Measurements from ENCODE around the gene PHF21A. TPM values are rescaled to one million over a fixed set of nuclear protein-coding genes. Genes with fewer than 3 reads are reported as not detected.
A peak's percentile ranks its signal among the peaks of the same experiment; 100 is the strongest.

The PHF21A gene
- polyA plus RNA-seq, 3 donors = 6.2 to 95.2 (median 14.0) TPM

- Histone ChIP-seq H3K9me3 (replicated peaks in 1 of 2; ENCODE audit: control insufficient read depth in 1 of 2, insufficient read depth in 1 of 2, low read length in 2 of 2) (no peaks in the 10 kb centered on the region), H3K4me2 (replicated peaks; ENCODE audit: extremely low read depth, low read length, poor library complexity, severe bottlenecking) (no peak overlapping the region), H3K4me1 (ENCODE audit: control insufficient read depth in 1 of 2, insufficient read depth in 2 of 2, low read length in 2 of 2) (peaks cover 75 to 76% of the 10 kb centered on the region in 2 donors), H3K27me3 (ENCODE audit: control insufficient read depth in 2 of 2, insufficient read depth in 2 of 2, low read length in 2 of 2) (no peaks in the 10 kb centered on the region), H3K27ac (ENCODE audit: low read depth in 1 of 2, low read length in 2 of 2) (peak overlapping the region; percentile 39 to 50), H3K36me3 (replicated peaks in 1 of 2; ENCODE audit: control insufficient read depth in 1 of 2, insufficient read depth in 2 of 2, low read length in 2 of 2) (peaks cover 30 to 48% of the 10 kb centered on the region in 2 donors), H3K79me2 (ENCODE audit: insufficient read depth, low read length) (peaks cover 38% of the 10 kb centered on the region), H4K20me1 (ENCODE audit: insufficient read depth, low read length) (peaks cover 63% of the 10 kb centered on the region), H3K9ac (ENCODE audit: insufficient read depth, low read length, poor library complexity, severe bottlenecking) (peak overlapping the region; percentile 42), H3K4me3 (replicated peaks in 1 of 3; ENCODE audit: low read depth in 2 of 3, low read length in 3 of 3) (no peak overlapping the region), H2AFZ (ENCODE audit: insufficient read depth, low read depth, low read length, poor library complexity, severe bottlenecking) (no peak overlapping the region)
- no peak for TF ChIP-seq CTCF (IDR thresholded peaks at IDR 0.05)
- no peaks in the 10 kb centered on the region for H3K27me3 Mint-ChIP-seq (ENCODE audit: low read depth in 3 of 3)
- intact Hi-C loops (cut with micrococcal nuclease) = no loop called here
- no peaks in the 10 kb centered on the region for H3K9me3 Mint-ChIP-seq
- WGBS (ENCODE audit: insufficient coverage) = 100% methylated on average over 3 of the region's 10 CpGs
- H3K4me3 Mint-ChIP-seq = peak overlapping the region; percentile 35 to 37
- DNase-seq = peak in 1 of 3 donors; percentile 3
- H3K4me1 Mint-ChIP-seq = peaks cover 82% of the 10 kb centered on the region
- peaks cover 39 to 64% of the 10 kb centered on the region in 2 donors for H3K36me3 Mint-ChIP-seq
- peak overlapping the region; percentile 57 to 80 (median 66) for H3K27ac Mint-ChIP-seq
These were observed 189.5 kb downstream of the PHF21A start for GRCh38 chr11:45931739-45932138.

- no peaks in the 10 kb centered on the region for H3K9me3 ChIP-seq (replicated peaks in 1 of 2; ENCODE audit: control insufficient read depth in 1 of 2, insufficient read depth in 1 of 2, low read length in 2 of 2)
- intact Hi-C loops (cut with micrococcal nuclease) = no loop called here
- no peak overlapping the region for H3K4me3 ChIP-seq (replicated peaks in 1 of 3; ENCODE audit: low read depth in 2 of 3, low read length in 3 of 3)
- H3K4me2 ChIP-seq (replicated peaks; ENCODE audit: extremely low read depth, low read length, poor library complexity, severe bottlenecking) = no peak overlapping the region
- peaks cover 68 to 69% of the 10 kb centered on the region in 2 donors for H3K4me1 ChIP-seq (ENCODE audit: control insufficient read depth in 1 of 2, insufficient read depth in 2 of 2, low read length in 2 of 2)
- H3K79me2 ChIP-seq (ENCODE audit: insufficient read depth, low read length) = peaks cover 38% of the 10 kb centered on the region
- H2AFZ ChIP-seq (ENCODE audit: insufficient read depth, low read depth, low read length, poor library complexity, severe bottlenecking) = no peak overlapping the region
- 83% methylated on average over 6 of the region's 8 CpGs for whole genome bisulfite sequencing (ENCODE audit: insufficient coverage)
- H3K27ac Mint-ChIP-seq = peak overlapping the region; percentile 48 to 86 (median 78)
- H3K4me3 Mint-ChIP-seq = no peak overlapping the region
- DNase-seq = no peak
- no peaks in the 10 kb centered on the region for H3K27me3 Mint-ChIP-seq (ENCODE audit: low read depth in 3 of 3)
- peaks cover 75% of the 10 kb centered on the region for H3K4me1 Mint-ChIP-seq
- no peaks in the 10 kb centered on the region for H3K27me3 ChIP-seq (ENCODE audit: control insufficient read depth in 2 of 2, insufficient read depth in 2 of 2, low read length in 2 of 2)
- no peak for TF ChIP-seq CTCF (IDR thresholded peaks at IDR 0.05)
- H3K36me3 ChIP-seq (replicated peaks in 1 of 2; ENCODE audit: control insufficient read depth in 1 of 2, insufficient read depth in 2 of 2, low read length in 2 of 2) = peaks cover 30 to 41% of the 10 kb centered on the region in 2 donors
- H4K20me1 ChIP-seq (ENCODE audit: insufficient read depth, low read length) = peaks cover 60% of the 10 kb centered on the region
- peak overlapping the region; percentile 42 for H3K9ac ChIP-seq (ENCODE audit: insufficient read depth, low read length, poor library complexity, severe bottlenecking)
- peaks cover 35 to 60% of the 10 kb centered on the region in 2 donors for H3K36me3 Mint-ChIP-seq
- peak overlapping the region; percentile 39 to 50 for H3K27ac ChIP-seq (ENCODE audit: low read depth in 1 of 2, low read length in 2 of 2)
- no peaks in the 10 kb centered on the region for H3K9me3 Mint-ChIP-seq
These were observed 190.2 kb downstream of the PHF21A start for GRCh38 chr11:45930951-45931570.

All from CD14-positive monocyte (primary cell).